GM21786 (cell line): ENCODE results near the gene PCSK6.
A peak's percentile ranks its signal among the peaks of the same experiment; 100 is the strongest.

ENCODE experiments used
- ATAC-seq: cut with Tn5 transposase; IDR thresholded peaks from one replicate; pipeline ENCODE4 v1.9.1; 2021; ENCODE audit not compliant: unreplicated experiment

The PCSK6 gene

GRCh38 chr15:101332061-101332467 is 157.4 kb downstream of the PCSK6 start:
- no peak for ATAC-seq

GRCh38 chr15:101329867-101330380 is 159.6 kb downstream of the PCSK6 start:
- no peak for ATAC-seq

- no peak for ATAC-seq
These were observed 160.1 kb downstream of the PCSK6 start for GRCh38 chr15:101329309-101329863.

GRCh38 chr15:101328001-101328400 is 161.5 kb downstream of the PCSK6 start:
- ATAC-seq = no peak

GRCh38 chr15:101327147-101327740 is 162.3 kb downstream of the PCSK6 start:
- no peak for ATAC-seq

- no peak for ATAC-seq
These were observed 162.9 kb downstream of the PCSK6 start for GRCh38 chr15:101326462-101327146.

GRCh38 chr15:101326026-101326315 is 163.5 kb downstream of the PCSK6 start:
- ATAC-seq = no peak

GRCh38 chr15:101325263-101326025 is 164.1 kb downstream of the PCSK6 start:
- no peak for ATAC-seq

- no peak for ATAC-seq
These were observed 164.9 kb downstream of the PCSK6 start for GRCh38 chr15:101324524-101325177.

GRCh38 chr15:101323793-101324523 is 165.5 kb downstream of the PCSK6 start:
- ATAC-seq = no peak

GRCh38 chr15:101322854-101323477 is 166.5 kb downstream of the PCSK6 start:
- ATAC-seq = no peak

GRCh38 chr15:101322016-101322695 is 167.4 kb downstream of the PCSK6 start:
- ATAC-seq = no peak

GRCh38 chr15:101320501-101321052 is 168.9 kb downstream of the PCSK6 start:
- ATAC-seq = peak; percentile 45

GRCh38 chr15:101318839-101319238 is 170.7 kb downstream of the PCSK6 start:
- no peak for ATAC-seq

GRCh38 chr15:101318147-101318819 is 171.2 kb downstream of the PCSK6 start:
- no peak for ATAC-seq

- ATAC-seq = no peak
These were observed 172.1 kb downstream of the PCSK6 start for GRCh38 chr15:101317336-101317872.

GRCh38 chr15:101316529-101316928 is 173.0 kb downstream of the PCSK6 start:
- ATAC-seq = no peak

GRCh38 chr15:101315736-101316135 is 173.8 kb downstream of the PCSK6 start:
- no peak for ATAC-seq
